Measurements from ENCODE around the gene TMOD2.
A peak's percentile ranks its signal among the peaks of the same experiment; 100 is the strongest.
"Not testable (repeated sequence)": the region's sequence is repeated elsewhere in the genome, so short reads cannot be mapped to it uniquely, and the experiment has no call there.

TMOD2 gene

DNA sequence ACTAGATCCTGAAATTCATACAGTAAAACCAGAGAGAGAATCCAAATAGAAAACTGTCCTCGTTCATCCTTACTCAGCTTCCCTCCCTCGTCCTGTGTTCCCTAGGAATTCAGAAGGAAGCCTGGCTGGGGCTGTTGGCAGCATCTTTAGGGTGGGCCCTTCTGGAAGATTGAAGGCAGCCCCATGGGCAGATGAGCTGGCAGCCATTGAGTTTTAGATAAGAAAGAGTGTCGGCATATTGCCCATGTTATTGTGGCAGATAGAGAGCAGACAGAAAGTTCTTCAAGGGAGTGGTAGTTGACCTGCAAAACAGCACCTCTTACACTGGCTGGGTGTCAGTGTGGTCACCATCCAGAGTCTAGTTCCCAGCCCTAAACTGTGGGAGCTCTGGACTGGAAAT is 23.5 kb downstream of the TMOD2 start:
- DNase-seq (ENCODE audit: low read depth): no peak

DNA sequence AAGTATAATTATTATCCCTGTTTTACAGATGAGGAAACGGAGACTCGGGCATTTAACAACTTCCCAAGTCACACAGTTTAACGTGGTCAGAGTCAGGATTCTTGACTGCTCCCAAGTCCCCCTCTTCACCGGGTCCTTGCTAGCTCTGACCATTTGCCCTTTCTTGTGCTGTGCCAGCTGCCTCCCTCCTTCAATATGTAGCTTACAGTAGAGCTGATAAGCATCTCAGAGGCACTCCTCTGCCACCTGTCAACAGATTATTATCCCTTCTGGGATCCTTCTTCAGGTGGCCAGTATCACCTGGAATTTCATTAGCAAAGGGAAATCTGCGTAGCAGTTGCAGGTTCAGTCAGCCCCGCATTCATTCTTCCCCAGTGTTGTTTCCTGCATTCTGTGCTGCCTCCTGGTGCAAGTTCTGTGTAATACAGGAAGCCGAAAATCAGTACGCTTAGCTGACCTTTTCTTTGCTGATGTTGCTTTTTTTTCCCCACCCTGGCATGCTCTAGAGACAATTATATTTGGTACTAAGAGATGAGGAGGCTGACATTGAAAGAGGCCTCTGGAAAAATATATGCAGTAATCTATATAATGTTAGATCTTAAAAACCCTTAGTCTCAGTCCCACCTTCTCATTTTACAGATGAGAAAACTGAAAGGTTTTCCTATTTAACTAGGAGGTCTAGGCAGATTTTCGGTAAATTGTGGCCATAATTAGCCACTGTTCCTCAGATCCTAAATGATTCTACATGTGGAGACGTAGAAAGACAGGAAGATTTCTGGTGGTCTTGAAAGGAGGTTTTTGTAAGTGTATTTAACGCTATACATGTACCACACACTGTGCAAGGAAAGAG is 24.8 kb downstream of the TMOD2 start:
- DNase-seq (ENCODE audit: low read depth): no peak

DNA sequence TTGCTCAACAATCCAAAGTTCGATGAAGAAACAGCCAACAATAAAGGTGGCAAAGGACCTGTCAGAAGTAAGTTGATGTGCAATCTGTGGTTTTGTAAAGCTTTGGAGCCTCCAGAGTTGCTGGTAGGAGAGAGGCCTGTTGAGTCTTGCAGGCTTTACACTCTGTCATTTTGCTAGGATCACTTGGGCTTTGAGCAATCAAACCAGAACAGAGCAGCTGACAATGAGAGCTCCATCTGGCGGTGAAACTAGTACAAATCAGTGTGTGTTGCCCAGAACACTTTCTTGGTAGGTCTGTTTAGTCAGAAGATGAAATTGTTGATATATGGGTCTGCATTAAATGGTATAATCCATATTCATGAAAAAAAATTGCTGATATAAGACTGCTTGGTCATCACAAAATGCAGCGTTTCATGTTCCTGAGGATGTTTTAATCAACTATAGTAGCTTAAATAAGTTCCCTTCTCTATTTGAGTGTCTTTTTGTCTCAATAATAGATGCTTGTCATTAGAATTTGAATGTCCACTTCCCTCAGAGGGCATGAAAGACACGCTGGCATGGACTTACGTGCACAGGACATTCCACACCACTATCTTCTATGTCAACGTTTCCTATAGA is 25.7 kb downstream of the TMOD2 start:
- peak; percentile 72 for DNase-seq (ENCODE audit: low read depth)

DNA sequence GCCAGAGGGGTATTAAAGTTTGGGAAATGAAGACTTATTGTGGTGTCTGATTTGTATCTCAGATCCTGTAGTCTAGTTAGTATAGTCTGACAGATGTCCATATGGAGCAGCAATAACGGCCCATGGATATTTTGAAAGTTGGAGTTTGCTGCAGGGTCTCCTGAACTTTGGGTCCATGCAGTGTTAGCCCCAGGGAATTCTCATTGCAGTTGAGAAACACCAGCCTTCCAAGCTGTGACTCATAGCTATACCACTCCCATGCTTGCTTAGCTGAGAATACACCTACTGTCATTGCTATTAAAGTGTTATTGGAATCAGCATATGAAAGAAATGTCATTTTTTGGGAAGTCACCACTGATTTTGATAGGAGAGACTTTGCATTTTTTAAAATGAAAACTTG is 29.2 kb downstream of the TMOD2 start:
- DNase-seq (ENCODE audit: low read depth): no peak

DNA sequence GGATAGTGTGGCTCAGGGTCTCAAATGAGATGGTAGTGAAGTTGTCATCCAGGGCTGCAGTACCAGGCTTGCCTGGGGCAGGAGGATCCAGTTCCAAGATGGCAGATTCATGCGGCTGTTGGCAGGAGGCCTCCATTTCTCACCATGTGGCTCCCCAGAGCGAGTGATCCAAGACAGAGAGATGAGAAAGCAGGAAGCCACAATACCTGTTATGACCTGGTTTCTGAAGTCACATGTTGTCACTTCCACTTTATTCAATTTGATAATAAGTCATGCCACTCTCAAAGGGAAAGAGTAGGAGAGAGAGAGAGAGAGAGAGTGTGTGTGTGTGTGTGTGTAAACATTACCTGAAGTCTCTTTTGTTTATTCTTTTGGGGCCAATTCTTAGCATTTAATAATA is 30.1 kb downstream of the TMOD2 start:
- DNase-seq (ENCODE audit: low read depth): no peak

DNA sequence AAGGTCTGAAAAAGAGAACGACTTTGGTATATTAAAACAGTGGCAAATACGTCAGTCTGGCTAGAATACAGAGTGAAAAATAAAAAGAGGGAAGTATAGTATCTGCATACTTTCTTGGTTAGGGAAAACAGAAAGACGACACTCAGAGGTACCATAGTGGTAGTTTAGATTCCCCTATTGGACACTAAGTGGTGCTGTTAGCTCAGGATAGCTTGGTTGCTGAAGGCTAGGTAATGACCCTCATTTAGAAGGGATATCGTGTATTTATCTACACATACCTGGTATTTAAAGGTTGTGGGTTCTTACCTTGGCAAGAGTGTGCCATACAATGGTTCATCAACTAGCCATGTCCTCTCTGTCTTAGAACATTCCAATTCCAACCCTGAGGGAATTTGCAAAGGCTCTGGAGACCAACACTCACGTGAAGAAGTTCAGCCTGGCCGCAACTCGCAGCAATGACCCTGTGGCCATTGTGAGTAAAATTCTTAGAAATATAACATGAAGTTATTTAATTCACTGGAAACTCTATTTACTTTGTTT is 31.0 kb downstream of the TMOD2 start:
- no peak for DNase-seq (ENCODE audit: low read depth)

DNA sequence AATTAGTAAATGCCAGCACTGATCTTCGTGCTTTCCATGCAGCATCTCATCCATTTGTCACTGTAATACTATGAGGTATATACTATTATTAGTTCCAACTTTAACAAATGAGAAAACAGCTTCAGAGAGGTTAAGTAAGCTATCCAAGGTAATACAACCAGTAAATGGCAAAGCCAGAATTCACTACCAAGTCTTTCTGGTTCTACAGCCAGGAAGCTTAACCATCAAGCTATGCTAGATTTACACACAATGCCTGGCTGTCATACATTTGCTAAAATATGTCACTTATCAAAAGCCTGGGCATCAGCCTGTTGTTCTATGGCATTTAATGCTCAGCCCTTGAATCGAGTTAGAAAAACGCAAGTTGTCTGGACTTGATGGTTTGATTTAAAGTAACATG is 32.6 kb downstream of the TMOD2 start:
- DNase-seq (ENCODE audit: low read depth): no peak

DNA sequence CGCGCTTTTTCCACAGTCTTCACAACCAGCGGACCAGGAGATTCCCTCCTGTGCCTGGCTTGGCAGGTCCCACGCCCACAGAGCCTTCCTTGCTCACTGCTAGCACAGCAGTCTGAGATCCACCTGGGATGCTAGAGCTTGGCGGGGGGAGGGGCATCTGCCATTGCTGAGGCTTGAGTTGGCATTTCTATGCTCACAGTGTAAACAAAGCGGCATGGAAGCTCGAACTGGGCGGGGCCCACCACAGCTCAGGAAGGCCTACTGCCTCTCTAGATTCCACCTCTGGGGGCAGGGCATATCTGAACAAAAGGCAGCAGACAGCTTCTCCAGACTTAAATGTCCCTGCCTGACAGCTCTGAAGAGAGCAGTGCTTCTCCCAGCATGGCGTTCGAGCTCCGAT is 35.7 kb downstream of the TMOD2 start:
- not testable (repeated sequence) for DNase-seq (ENCODE audit: low read depth)

DNA sequence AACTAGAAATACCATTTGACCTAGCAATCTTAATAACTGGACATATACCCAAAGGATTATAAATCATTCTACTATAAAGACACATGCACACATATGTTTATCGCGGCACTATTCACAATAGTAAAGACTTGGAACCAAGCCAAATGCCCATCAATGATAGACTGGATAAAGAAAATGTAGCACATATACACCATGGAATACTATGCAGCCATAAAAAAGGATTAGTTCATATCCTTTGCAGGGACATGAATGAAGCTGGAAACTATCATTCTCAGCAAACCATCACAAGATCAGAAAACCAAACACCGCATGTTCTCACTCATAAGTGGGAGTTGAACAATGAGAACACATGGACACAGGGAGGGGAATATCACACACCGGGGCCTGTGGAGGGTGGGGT is 41.1 kb downstream of the TMOD2 start:
- DNase-seq (ENCODE audit: low read depth): not testable (repeated sequence)

DNA sequence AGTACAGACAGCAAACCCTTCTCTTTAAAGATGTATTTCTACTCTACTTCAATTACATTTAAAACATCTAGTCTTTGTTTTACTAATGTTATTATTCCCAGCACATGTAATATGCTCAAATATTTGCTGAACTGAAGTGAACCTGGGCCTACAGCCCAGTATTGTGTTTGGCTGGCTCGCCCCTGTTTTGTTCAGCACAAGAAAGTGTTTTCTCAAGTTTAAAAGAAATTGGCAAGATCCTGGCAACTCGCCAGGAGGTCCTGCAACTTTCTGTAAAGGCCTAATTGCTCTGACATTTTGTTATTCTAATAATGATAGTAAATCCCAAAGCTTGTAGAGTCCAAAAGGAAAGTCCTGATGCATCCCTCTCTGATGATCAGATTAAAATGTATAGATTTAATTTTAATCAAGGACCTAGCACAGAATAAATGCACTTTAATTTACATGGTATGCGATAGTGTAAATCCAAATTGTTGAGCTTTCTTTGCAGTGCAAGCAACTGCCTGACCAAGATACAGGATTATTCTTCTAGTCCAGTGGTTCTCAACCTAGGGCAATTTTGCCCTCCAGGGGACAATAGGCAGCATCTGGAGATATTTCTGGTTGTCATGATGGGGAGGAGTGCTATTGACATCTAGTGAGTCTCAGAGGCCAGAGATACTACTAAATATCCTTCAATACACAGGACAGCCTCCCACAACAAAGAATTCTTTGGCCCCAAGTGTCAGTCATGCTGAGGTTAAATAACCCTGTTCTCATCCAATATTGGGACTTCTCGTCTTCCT is 42.3 kb downstream of the TMOD2 start:
- peak; percentile 75 for DNase-seq (ENCODE audit: low read depth)

DNA sequence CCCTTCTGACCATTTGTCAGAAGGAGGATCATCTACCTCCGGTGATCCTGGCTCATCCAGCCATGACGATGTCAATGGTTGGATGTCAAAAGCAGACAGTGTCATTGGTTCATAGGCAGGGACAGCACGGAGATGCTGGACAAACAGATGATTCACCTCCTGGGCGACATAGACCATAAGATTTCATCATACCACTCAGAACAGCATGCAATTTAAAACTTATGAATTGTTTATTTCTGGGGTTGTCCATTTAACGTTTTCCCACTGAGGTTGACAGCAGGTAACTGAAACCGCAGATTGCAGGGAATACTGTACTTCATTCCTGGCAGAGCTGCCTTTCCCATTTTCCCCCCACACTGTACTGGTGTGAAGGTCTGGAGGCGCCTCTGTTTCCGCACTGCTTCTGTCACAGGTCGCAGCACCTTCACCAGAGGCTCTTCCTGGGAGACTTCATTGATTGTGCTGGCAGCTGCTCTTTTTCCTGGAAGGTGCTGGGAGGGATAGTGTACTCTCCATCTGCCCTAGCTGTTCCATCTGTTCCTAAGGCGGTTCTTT is 45.5 kb downstream of the TMOD2 start:
- no peak for DNase-seq (ENCODE audit: low read depth)

DNA sequence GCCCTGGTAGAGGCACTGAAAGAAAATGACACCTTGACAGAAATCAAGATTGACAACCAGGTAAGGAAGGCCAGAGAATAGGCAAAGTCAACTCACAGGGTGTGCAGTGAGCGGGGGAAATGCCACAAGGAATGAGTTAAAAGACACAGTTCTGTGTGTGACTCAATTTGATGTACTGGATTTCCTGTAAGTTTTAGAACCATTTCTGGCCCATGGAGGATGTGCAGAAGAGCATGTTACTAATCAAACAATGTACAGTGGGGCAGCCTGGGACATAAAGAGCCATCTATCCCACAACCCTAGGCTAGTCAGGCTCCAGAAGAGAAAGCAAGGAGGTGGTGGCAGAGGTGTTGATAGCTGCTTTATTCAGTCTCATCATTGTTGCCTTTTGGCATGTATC is 46.9 kb downstream of the TMOD2 start:
- no peak for DNase-seq (ENCODE audit: low read depth)

DNA sequence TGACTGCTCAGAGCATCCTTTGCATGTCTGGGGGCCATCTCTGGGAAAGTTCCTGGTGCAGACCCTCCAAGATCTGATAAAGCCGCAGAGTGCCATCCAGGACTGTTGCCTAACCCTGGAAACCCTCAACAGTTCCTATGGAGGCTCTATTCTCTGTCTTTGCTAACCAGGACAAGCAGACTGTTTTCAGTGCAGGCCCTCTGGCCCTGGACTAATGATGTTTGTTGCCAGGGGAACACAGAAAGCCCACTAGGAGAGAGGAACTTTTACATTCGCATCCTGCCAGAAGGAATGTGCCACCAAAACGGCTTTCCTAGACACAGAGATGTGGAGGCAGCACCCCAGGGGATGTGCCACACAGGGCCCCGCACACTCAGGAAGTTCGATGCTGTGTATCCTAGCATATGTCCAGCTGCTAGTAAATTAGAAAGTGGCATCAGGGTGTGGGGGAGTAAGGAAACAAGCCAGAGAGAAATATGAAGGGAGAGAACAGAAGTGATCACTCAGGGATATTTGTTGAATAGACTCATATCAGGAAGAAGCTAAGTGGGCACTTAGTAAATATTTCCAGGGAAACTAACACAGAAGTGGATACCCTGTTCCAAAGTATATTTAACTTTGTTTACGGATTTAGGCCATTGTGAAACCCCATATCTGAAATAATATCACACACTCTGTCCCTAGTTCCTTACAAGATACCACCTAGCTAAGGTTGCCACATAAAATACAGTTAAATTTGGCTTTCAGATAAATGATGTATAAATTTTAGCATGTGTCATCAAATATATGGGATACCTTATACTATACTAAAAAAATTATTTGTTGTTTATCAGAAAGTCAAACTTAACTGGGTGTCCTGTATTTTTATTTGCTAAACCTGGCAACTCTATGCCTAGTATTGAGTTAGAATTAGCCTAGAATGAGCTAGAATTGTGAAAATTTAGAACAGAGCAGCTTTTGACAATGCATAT is 48.2 kb downstream of the TMOD2 start:
- no peak for DNase-seq (ENCODE audit: low read depth)

DNA sequence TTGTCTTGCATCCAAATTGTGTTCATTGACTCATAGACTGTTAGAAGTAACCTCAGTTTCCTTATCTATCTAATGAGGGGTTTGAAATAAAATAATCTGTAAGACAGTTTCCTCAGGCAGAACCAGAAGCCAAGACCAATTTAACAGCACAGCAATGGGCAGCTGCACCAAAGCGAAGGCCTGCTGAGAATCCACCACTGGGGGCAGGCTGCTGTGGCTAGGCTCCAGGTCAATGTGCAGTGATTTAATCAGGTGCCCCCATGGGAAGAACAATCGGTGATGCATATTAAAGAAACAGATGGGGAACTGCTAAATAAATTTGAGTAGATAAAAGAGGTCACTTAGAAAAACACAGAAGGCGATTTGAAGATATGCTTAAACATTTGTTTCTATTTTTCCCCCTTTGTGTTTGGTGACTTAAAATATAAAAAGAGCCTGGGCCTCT is 50.0 kb downstream of the TMOD2 start:
- DNase-seq (ENCODE audit: low read depth): no peak

DNA sequence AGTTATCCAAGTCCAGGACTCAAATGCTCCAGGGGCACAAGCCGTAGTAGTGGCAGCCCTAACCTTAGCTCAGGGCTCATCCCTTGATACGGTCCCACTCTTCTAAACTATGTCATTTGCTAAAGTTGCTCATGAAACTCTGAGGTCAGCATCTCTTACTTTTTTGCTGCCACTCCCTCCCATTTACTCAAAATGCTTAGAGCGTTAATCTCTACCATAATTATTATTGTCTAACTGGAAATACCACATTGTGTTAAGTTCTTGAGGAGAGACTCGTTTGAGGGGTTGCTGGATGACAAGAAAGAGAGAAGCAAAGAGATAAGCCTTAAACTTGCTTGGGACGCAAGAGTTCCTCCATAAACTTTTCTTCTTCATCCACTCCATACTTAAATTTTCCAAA is 51.2 kb downstream of the TMOD2 start:
- no peak for DNase-seq (ENCODE audit: low read depth)

DNA sequence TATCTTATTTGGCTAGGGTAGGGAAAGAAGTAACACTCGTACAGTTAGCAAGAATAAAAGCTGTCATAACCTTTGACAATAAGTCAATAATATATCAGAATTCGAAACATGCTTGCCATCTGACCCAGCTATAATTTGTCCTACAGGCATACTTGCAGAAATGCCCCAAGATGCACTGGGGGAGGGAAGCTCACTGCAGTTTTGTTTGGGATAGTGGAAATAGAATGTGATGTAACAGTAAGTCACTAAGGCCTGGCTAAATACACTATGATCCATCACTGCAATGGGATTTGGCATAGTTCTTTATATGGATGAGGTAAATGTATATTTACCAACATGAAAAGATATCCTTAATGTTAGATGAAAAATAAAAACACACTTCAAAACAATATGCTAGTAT is 52.6 kb downstream of the TMOD2 start:
- no peak for DNase-seq (ENCODE audit: low read depth)

DNA sequence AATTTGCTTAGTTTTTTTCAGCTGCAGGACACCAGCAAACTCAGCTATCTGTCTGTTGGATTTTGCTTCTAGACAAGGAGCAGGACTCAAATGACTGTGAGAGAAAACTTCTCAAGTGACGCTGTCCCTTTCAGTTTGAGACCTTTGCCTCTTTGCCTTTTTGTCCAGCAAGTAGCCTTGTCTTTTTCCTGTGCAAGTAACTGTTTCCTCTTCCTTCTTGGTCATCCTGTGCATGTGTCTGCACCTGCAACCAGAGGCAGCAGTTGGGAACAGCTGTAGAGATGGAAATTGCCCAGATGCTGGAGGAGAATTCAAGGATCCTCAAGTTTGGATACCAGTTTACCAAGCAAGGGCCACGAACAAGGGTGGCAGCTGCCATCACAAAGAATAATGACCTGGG is 54.7 kb downstream of the TMOD2 start:
- DNase-seq (ENCODE audit: low read depth): no peak

DNA sequence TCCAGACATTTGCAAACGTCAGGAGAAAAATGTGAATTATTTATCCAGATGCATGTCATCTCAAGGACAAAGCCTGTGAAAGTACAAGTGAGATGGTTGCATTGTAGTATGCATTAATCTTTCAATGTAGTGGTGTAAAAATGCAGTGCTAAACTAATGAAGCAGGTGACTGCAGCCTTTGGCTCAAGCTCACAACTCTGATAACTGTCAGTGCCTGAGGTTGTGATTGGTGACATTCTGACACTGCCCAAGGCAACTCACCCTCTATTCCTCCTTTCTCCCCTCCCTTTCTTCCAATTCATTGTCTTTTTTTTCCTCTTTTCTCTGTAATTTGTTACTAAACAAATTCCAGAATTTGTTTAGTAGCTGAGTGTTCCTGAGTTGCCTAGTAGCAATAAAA is 58.1 kb downstream of the TMOD2 start:
- no peak for DNase-seq (ENCODE audit: low read depth)

DNA sequence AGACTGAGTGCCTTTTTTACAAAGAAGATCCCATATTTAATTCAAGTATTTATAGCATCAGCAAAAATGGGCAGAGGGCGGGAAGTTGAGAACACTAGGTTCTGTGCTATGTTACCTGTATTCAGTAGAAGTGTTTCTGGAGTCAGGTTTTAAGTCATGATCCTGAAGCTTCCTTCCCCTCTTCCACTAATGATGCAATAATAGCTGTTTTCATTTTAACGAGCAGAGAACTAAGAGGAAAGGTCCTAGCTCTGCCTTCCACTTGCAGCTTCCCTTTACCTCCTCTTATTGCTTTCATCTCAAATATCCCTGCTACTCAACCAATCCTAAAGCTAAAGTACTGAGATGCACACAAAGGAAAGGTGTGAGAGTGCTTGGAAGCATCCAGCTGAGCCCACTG is 61.2 kb downstream of the TMOD2 start:
- DNase-seq (ENCODE audit: low read depth): no peak

DNA sequence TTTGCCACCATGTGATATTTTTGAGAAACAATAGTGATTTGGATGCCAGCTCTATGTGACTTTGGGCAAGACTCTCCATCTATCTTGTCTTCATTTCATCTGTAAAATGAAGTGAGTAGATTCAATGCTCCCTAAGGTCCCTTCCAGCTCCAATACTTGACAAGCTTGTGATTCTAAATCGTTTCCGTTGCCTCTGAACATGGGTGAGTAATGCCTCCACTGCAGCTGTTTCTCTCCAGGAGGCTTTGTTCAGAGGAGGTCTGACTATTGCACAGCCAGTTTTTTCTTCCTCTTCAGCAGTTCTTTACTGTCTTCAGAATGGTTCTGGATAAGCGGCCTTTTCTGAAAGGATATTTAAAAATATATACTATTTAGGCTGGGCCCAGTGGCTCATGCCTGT is 63.2 kb downstream of the TMOD2 start:
- no peak for DNase-seq (ENCODE audit: low read depth)

DNA sequence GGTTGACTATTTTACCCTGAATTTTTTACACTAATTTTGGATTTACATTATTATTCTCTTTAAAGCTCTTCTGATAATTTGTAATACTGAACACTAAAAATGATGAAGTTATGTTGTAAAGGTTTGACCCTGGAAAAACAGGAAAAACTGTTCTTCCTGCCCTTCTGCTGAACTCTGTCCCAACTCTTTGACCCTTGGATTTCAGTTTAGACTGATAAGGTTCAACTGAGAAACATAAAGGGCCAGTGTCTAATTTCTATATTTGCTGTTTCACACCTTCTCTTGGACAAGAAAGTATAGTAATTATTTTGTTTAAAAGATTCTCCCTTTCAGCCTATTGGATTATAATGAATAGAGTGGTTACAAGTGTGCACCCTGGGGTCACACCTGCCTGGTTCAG is 65.2 kb downstream of the TMOD2 start:
- DNase-seq (ENCODE audit: low read depth): no peak

Measured in fibroblast of the conjunctiva (primary cell).